GM12801 (cell line): ENCODE measurements around the gene MTUS2.

ENCODE experiments used
- TF ChIP-seq, protein P1 (sequence below): IDR thresholded peaks from one replicate; pipeline ENCODE4 v1.5.1; 2011; ENCODE audit warnings: control low read depth; ENCODE audit not compliant: insufficient read length; ENCODE audit errors: extremely low read depth

MTUS2 gene

DNA sequence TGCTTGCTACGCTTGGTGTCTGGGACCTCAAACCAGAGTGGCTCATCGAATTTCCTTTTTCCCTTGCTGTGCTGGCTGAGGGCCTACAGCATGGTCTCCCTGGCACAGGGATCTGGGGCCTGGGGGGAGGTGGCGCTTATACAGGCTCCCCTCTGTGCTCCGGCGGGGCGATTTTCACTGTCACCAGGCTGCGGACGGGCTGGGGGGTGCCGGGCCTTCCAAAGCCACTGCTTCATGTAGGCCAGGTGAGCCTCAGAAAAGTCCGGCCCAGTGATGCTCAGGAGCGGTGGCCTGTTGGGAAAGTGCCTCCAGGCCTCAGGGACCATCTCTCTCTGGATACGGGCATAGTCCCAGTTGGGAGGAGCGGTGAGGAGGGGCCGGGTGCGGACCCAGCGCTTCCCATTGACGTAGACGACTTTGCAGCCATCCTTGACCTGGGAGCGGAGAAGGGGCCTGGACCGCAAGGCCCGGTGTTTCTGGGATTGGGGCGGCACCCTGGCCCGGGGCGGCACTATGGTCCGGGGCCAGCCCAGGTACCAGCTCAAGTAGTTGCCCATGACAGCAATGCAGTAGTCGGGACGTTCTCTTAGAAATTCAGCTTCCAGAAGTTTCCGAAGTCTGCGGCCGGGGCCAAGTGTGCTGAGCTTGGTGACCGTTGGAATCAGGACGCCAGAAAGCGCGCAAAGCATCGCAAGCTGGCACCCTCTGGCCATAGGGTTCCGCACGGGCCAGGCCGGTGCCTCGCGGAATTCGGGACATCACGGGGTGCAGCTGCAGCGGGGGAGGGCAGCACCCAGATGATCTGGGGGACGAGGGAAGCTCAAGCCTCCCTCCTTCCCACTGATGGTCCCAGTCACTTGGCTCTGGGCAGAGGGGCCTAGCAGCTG, 519.5 kb downstream of the MTUS2 start:
- TF ChIP-seq, protein P1, sequence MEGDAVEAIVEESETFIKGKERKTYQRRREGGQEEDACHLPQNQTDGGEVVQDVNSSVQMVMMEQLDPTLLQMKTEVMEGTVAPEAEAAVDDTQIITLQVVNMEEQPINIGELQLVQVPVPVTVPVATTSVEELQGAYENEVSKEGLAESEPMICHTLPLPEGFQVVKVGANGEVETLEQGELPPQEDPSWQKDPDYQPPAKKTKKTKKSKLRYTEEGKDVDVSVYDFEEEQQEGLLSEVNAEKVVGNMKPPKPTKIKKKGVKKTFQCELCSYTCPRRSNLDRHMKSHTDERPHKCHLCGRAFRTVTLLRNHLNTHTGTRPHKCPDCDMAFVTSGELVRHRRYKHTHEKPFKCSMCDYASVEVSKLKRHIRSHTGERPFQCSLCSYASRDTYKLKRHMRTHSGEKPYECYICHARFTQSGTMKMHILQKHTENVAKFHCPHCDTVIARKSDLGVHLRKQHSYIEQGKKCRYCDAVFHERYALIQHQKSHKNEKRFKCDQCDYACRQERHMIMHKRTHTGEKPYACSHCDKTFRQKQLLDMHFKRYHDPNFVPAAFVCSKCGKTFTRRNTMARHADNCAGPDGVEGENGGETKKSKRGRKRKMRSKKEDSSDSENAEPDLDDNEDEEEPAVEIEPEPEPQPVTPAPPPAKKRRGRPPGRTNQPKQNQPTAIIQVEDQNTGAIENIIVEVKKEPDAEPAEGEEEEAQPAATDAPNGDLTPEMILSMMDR: no peak

DNA sequence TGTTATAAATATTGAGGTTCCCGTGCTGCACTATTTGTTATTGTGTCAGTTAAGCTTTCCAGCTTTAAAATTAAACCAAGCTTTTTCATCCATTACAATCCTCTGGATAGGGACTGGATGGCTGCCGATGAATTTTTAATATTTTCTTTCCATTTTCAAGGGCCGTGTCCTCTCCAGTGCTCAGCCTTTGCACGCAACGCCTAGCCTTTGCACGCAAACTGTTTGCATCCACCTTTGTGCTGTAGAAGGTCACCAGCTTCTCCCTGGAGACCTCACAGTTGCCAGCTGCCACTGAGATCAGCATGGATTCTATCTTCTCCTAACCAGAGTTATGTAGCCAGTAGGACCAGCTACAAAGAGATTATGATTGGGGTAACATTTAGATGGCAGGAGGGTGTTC, 534.9 kb downstream of the MTUS2 start:
- TF ChIP-seq, protein P1: no peak

DNA sequence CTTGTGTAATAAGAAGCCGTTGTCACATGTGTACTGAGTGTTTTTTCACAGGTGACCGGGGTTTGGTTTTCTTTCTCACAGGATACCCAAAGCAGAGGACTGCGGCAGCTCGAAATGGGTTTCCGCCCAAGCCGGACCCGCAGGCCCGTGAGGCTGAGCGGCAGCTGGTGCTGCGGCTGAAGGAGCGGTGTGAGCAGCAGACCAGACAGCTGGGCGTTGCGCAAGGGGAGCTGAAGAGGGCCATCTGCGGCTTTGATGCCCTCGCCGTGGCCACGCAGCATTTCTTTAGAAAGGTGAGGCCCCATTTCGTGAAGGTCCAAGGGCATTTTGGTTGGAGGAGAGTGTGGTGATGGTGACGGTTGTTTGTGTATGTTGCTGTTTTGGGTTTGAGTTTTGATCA, 539.0 kb downstream of the MTUS2 start:
- TF ChIP-seq, protein P1: no peak

DNA sequence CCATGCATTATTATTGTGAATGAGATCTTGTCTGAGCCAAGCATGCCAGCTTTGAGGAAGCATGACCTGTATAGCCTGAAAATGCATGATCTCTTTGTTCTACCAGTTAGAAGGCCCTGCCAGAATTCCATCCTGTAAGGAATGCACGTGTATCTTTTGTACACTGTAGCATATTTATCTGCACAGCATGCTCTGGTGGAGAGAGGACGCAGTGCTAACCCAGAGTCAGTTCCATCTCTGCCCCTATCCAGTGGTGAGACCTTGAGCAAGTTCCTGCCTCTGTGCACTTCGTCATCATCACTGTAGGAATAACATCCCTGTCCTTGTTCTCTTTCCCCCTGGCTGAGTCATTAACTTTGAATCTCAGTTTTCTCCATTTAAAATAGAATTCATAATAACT, 541.6 kb downstream of the MTUS2 start:
- TF ChIP-seq, protein P1: no peak

DNA sequence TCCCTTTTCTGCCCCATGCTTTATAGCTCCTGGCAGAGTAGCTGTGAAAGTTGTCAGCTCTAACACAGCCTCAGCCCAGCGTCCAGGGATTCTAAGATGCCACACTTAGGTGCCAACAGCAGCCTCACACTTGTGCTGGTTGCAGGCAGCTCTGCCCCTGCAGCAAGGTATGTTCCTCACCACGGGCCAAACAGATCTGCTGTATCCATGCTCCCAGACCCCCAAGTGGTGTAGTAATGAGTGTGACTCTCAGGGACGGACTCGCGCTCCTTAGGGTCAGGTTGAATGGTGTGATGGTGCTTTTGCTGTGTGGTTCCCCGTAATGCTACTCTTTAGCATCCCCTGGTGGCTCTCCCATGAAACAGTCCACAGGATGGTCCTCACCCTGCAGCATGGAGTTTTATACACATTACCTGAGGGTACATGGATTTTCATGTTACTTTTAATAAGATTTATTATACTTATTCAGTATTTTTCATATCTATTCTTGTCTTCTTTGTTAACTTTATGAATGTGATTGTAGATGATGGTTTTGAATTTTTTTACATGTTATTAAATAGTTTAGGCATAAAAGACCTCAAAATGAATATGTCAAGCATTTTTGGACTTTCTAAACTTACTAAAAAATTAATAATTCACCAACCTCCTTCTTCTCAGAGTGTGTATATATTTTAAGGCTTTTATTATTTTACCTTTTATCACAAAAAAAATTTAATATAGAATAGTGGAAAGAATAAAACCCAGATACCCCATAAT, 542.9 kb downstream of the MTUS2 start:
- TF ChIP-seq, protein P1: peak; percentile 96

DNA sequence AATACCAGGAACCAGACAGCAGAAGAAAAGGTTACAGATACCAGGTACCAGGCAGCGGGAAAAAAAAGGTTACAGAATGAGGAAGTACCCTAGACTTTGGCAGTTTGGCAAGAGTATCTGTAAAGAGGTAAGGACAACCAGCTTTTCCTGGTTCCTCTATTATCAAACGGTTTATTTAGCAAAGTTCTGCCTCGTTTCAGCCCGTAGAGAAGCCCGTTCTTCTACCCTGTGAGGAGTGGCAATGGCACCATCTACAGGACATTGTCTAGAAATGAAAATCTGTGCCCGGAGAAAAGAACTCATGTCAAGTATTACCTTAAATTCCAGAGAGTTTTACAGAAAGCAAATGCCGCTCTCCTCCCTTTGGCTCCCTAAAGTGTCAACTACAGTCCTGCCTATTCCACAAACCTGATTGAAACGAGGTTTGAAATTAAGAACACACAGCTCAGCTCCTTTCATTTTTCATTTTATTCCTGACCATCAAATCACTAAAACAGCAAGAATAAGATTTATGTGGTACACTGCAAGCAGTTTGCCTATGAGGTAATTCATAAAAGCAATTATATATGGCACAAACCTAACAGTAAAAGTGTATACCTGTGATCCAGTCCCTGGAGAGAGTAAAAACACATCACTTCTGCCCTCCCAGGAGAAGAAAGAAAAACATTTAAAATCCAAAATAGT, 549.1 kb downstream of the MTUS2 start:
- TF ChIP-seq, protein P1: no peak

DNA sequence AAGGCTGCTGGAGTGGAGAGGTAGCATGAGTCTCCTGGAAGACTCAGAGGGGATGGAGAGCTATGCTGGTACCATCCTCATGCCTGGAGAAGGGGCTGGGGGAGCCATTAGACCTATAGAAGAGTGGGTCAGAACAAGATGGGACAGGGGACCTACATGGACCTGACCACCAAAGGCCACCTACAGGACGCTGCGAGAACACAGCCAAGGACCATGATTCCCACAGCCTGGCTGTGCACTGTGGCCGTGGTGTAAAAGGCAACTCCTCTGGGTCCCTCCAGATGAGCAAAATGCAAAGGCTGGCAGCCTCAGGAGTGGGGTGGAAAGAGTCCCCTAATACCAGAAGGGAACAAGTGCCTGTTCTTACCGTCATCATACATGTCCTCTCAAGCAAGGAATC, 559.1 kb downstream of the MTUS2 start:
- TF ChIP-seq, protein P1: no peak
